Astrocyte (in vitro differentiated cells and primary cell): Measurements from ENCODE around the gene MAML2. TPM values are rescaled to one million over a fixed set of nuclear protein-coding genes. Genes with fewer than 3 reads are reported as not detected.

Experiments used
- DNase-seq: peaks from one replicate; pipeline ENCODE4 v3.0.0-alpha.2; 2010; ENCODE audit warnings: low read depth
- FAIRE-seq: peaks from 2 replicates; lab custom pipeline; 2011; peaks lifted over from hg19 to GRCh38; lab: Jason Lieb, UNC
- H2AFZ ChIP-seq: 2 replicates; pipeline ENCODE4 v1.6.0; 2012; ENCODE audit warnings: low read depth, low read length, inconsistent platforms
- H3K27ac ChIP-seq: 2 replicates; pipeline ENCODE4 v1.5.1; 2011; ENCODE audit warnings: low read depth, low read length, inconsistent platforms
- H3K27me3 ChIP-seq: 2 replicates; pipeline ENCODE4 v1.6.0; 2011; ENCODE audit warnings: low read length, inconsistent platforms; ENCODE audit not compliant: insufficient read depth
- H3K36me3 ChIP-seq: 2 replicates; pipeline ENCODE4 v1.5.1; 2011; ENCODE audit warnings: low read length, inconsistent platforms; ENCODE audit not compliant: insufficient read depth
- H3K4me1 ChIP-seq: 2 replicates; pipeline ENCODE4 v1.5.1; 2011; ENCODE audit warnings: low read length, inconsistent platforms; ENCODE audit not compliant: insufficient read depth
- H3K4me2 ChIP-seq: 2 replicates; pipeline ENCODE4 v1.6.0; 2012; ENCODE audit warnings: low read length, inconsistent platforms
- H3K4me3 ChIP-seq: 2 replicates; pipeline ENCODE4 v1.5.1; 2011; ENCODE audit warnings: low read depth, mild to moderate bottlenecking, low read length, inconsistent platforms; ENCODE audit not compliant: insufficient read depth
- H3K79me2 ChIP-seq: 2 replicates; pipeline ENCODE4 v1.6.0; 2012; ENCODE audit warnings: mild to moderate bottlenecking, low read length, inconsistent platforms; ENCODE audit not compliant: insufficient read depth
- H3K9ac ChIP-seq: 2 replicates; pipeline ENCODE4 v1.6.0; 2012; ENCODE audit warnings: mild to moderate bottlenecking, low read length, inconsistent platforms
- H3K9me3 ChIP-seq: 2 replicates; pipeline ENCODE4 v1.5.1; 2012; ENCODE audit warnings: low read depth, mild to moderate bottlenecking, low read length, inconsistent platforms; ENCODE audit not compliant: insufficient read depth
- H4K20me1 ChIP-seq: 2 replicates; pipeline ENCODE4 v1.6.0; 2012; ENCODE audit warnings: low read length, inconsistent platforms; ENCODE audit not compliant: insufficient read depth
- H3K27ac Mint-ChIP-seq: one replicate; pipeline ENCODE4 v1.8.0; 2021; ENCODE audit warnings: mild to moderate bottlenecking, mixed read lengths; ENCODE audit not compliant: unreplicated experiment
- H3K27me3 Mint-ChIP-seq: one replicate; pipeline ENCODE4 v1.8.0; 2021; ENCODE audit warnings: low read depth, mixed read lengths; ENCODE audit not compliant: unreplicated experiment
- H3K36me3 Mint-ChIP-seq: one replicate; pipeline ENCODE4 v1.8.0; 2021; ENCODE audit warnings: low read depth, mixed read lengths; ENCODE audit not compliant: unreplicated experiment
- H3K4me1 Mint-ChIP-seq: one replicate; pipeline ENCODE4 v1.8.0; 2021; ENCODE audit warnings: low read depth, mixed read lengths; ENCODE audit not compliant: unreplicated experiment
- H3K4me3 Mint-ChIP-seq: one replicate; pipeline ENCODE4 v1.8.0; 2021; ENCODE audit warnings: mild to moderate bottlenecking, moderate library complexity, mixed read lengths; ENCODE audit not compliant: unreplicated experiment
- H3K9me3 Mint-ChIP-seq: one replicate; pipeline ENCODE4 v1.8.0; 2021; ENCODE audit warnings: mild to moderate bottlenecking, mixed read lengths; ENCODE audit not compliant: unreplicated experiment
- CTCF ChIP-seq: IDR thresholded peaks from 2 replicates; pipeline ENCODE4 v1.5.1; 2011; ENCODE audit warnings: low read depth, mild to moderate bottlenecking, inconsistent platforms, low read length, moderate library complexity; ENCODE audit not compliant: insufficient read depth
- EZH2 ChIP-seq: IDR thresholded peaks from 2 replicates; pipeline ENCODE4 v1.6.1; 2012; ENCODE audit warnings: mild to moderate bottlenecking, low read length, inconsistent platforms; ENCODE audit not compliant: insufficient read depth
- total RNA-seq: library from RNA; stranded (reverse); gene quantifications from 2 replicates; pipeline ENCODE4 v1.2.1, GENCODE V29; 2021

The MAML2 gene
- total RNA-seq, 1 donor from 2014 or later = 27.4 TPM

- no peak overlapping the region for H2AFZ ChIP-seq
- H3K4me2 ChIP-seq = peak overlapping the region; percentile 85
- H3K36me3 ChIP-seq = no peaks in the 10 kb centered on the region
- H3K79me2 ChIP-seq = peaks cover 72% of the 10 kb centered on the region
- peak overlapping the region; percentile 30 for H3K4me3 ChIP-seq
- peak overlapping the region; percentile 99 for H3K27ac Mint-ChIP-seq
- peaks cover 78% of the 10 kb centered on the region for H3K4me1 ChIP-seq
- no peaks in the 10 kb centered on the region for H3K9me3 ChIP-seq
- peak overlapping the region; percentile 94 for H3K9ac ChIP-seq
- H3K4me3 Mint-ChIP-seq = peak overlapping the region; percentile 34
- H4K20me1 ChIP-seq = peaks cover 5% of the 10 kb centered on the region
- H3K27me3 Mint-ChIP-seq = no peaks in the 10 kb centered on the region
- TF ChIP-seq EZH2 (no peak), CTCF (no peak)
- peak overlapping the region; percentile 100 for H3K27ac ChIP-seq
- peaks cover 66% of the 10 kb centered on the region for H3K4me1 Mint-ChIP-seq
- H3K36me3 Mint-ChIP-seq = no peaks in the 10 kb centered on the region
- no peaks in the 10 kb centered on the region for H3K9me3 Mint-ChIP-seq
- no peaks in the 10 kb centered on the region for H3K27me3 ChIP-seq
- DNase-seq (no peak), FAIRE-seq (no peak)
Observed at GRCh38 chr11:96306600-96306932, 36.4 kb downstream of the MAML2 start.

- H3K9ac ChIP-seq = peak overlapping the region; percentile 94
- peak overlapping the region; percentile 100 for H3K27ac ChIP-seq
- H3K27me3 Mint-ChIP-seq = no peaks in the 10 kb centered on the region
- no peak overlapping the region for H3K4me3 Mint-ChIP-seq
- H3K4me2 ChIP-seq = peak overlapping the region; percentile 85
- no peaks in the 10 kb centered on the region for H3K9me3 ChIP-seq
- no peaks in the 10 kb centered on the region for H3K9me3 Mint-ChIP-seq
- H3K36me3 ChIP-seq = no peaks in the 10 kb centered on the region
- H3K4me1 Mint-ChIP-seq = peaks cover 61% of the 10 kb centered on the region
- no peak overlapping the region for H2AFZ ChIP-seq
- TF ChIP-seq EZH2 = no peak
- no peak for TF ChIP-seq CTCF
- peaks cover 74% of the 10 kb centered on the region for H3K4me1 ChIP-seq
- H3K36me3 Mint-ChIP-seq = no peaks in the 10 kb centered on the region
- FAIRE-seq (no peak), DNase-seq (no peak)
- H4K20me1 ChIP-seq = peaks cover 5% of the 10 kb centered on the region
- H3K27ac Mint-ChIP-seq = peak overlapping the region; percentile 99
- peak overlapping the region; percentile 30 for H3K4me3 ChIP-seq
- no peaks in the 10 kb centered on the region for H3K27me3 ChIP-seq
- H3K79me2 ChIP-seq = peaks cover 77% of the 10 kb centered on the region
Observed at GRCh38 chr11:96306071-96306470, 36.9 kb downstream of the MAML2 start.

- H3K36me3 ChIP-seq = no peaks in the 10 kb centered on the region
- H3K4me3 ChIP-seq = no peak overlapping the region
- peaks cover 56% of the 10 kb centered on the region for H3K4me1 ChIP-seq
- peak overlapping the region; percentile 60 for H3K27ac ChIP-seq
- H3K27ac Mint-ChIP-seq = peak overlapping the region; percentile 64
- FAIRE-seq (no peak), DNase-seq (no peak)
- no peaks in the 10 kb centered on the region for H3K9me3 Mint-ChIP-seq
- H3K36me3 Mint-ChIP-seq = no peaks in the 10 kb centered on the region
- H2AFZ ChIP-seq = no peak overlapping the region
- H3K4me1 Mint-ChIP-seq = peaks cover 60% of the 10 kb centered on the region
- TF ChIP-seq EZH2 = no peak
- TF ChIP-seq CTCF = no peak
- H3K4me3 Mint-ChIP-seq = no peak overlapping the region
- no peaks in the 10 kb centered on the region for H3K9me3 ChIP-seq
- H3K79me2 ChIP-seq = peaks cover 79% of the 10 kb centered on the region
- peaks cover 15% of the 10 kb centered on the region for H4K20me1 ChIP-seq
- peak overlapping the region; percentile 29 for H3K4me2 ChIP-seq
- H3K9ac ChIP-seq = peak overlapping the region; percentile 32
- no peaks in the 10 kb centered on the region for H3K27me3 ChIP-seq
- no peaks in the 10 kb centered on the region for H3K27me3 Mint-ChIP-seq
Observed at GRCh38 chr11:96303980-96304379, 39.0 kb downstream of the MAML2 start.
